ENCODE results near the gene MPHOSPH9. TPM values are rescaled to one million over a fixed set of nuclear protein-coding genes. Genes with fewer than 3 reads are reported as not detected.
A peak's percentile ranks its signal among the peaks of the same experiment; 100 is the strongest.
"Not testable (repeated sequence)": the region's sequence is repeated elsewhere in the genome, so short reads cannot be mapped to it uniquely, and the experiment has no call there.

The MPHOSPH9 gene
- total and polyA plus RNA-seq, 12 donors, result 11.7 to 61.7 (median 23.5) TPM

GRCh38 chr12:123227581-123228258 lies 5.2 kb downstream of the MPHOSPH9 start:
- WGBS, 4 donors, result 52 to 58% (median 54%) methylated on average over 5 of the region's 5 CpGs
- Histone ChIP-seq H3K36me3 (replicated peaks in 1 of 2) (peaks cover 0 to under 1% of the 10 kb centered on the region in 2 donors), H3K4me3 (no peak overlapping the region), H3K4me1 (replicated peaks in 1 of 2) (peaks cover 0 to 22% of the 10 kb centered on the region in 2 donors), H3K9me3 (replicated peaks in 1 of 3) (no peaks in the 10 kb centered on the region), H3K27ac (no peak overlapping the region), H3K27me3 (no peaks in the 10 kb centered on the region)
- intact Hi-C loops (cut with DNase I), result no loop called here
- no peak for TF ChIP-seq POLR2A (IDR thresholded peaks at IDR 0.05)
- TF ChIP-seq, protein P1, sequence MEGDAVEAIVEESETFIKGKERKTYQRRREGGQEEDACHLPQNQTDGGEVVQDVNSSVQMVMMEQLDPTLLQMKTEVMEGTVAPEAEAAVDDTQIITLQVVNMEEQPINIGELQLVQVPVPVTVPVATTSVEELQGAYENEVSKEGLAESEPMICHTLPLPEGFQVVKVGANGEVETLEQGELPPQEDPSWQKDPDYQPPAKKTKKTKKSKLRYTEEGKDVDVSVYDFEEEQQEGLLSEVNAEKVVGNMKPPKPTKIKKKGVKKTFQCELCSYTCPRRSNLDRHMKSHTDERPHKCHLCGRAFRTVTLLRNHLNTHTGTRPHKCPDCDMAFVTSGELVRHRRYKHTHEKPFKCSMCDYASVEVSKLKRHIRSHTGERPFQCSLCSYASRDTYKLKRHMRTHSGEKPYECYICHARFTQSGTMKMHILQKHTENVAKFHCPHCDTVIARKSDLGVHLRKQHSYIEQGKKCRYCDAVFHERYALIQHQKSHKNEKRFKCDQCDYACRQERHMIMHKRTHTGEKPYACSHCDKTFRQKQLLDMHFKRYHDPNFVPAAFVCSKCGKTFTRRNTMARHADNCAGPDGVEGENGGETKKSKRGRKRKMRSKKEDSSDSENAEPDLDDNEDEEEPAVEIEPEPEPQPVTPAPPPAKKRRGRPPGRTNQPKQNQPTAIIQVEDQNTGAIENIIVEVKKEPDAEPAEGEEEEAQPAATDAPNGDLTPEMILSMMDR (IDR thresholded peaks at IDR 0.05), result no peak
- DNase-seq, result no peak

GRCh38 chr12:123225443-123225842 lies 7.5 kb downstream of the MPHOSPH9 start:
- no peaks in the 10 kb centered on the region for H3K27me3 ChIP-seq
- intact Hi-C loops (cut with DNase I), result no loop called here
- 79 to 98% (median 88%) methylated on average over 2 of the region's 2 CpGs for WGBS, 4 donors
- H3K4me1 ChIP-seq (replicated peaks in 1 of 2), result peaks cover 0 to 11% of the 10 kb centered on the region in 2 donors
- H3K27ac ChIP-seq, result no peak overlapping the region
- peaks cover 0 to 18% of the 10 kb centered on the region in 2 donors for H3K36me3 ChIP-seq (replicated peaks in 1 of 2)
- H3K4me3 ChIP-seq, result no peak overlapping the region
- H3K9me3 ChIP-seq (replicated peaks in 1 of 3), result no peaks in the 10 kb centered on the region
- DNase-seq, result no peak
- no peak for TF ChIP-seq POLR2A (IDR thresholded peaks at IDR 0.05)
- TF ChIP-seq, protein P1 (IDR thresholded peaks at IDR 0.05), result no peak

- no peaks in the 10 kb centered on the region for H3K9me3 ChIP-seq (replicated peaks in 1 of 3)
- no peak overlapping the region for H3K27ac ChIP-seq
- peaks cover 0 to 18% of the 10 kb centered on the region in 2 donors for H3K36me3 ChIP-seq (replicated peaks in 1 of 2)
- intact Hi-C loops (cut with DNase I), result no loop called here
- TF ChIP-seq, protein P1 (IDR thresholded peaks at IDR 0.05), result no peak
- TF ChIP-seq POLR2A (IDR thresholded peaks at IDR 0.05), result no peak
- no peaks in the 10 kb centered on the region for H3K27me3 ChIP-seq
- no peak overlapping the region for H3K4me3 ChIP-seq
- DNase-seq, result no peak
- peaks cover 0 to 6% of the 10 kb centered on the region in 2 donors for H3K4me1 ChIP-seq (replicated peaks in 1 of 2)
- WGBS, 4 donors, result 85 to 91% (median 89%) methylated on average over 11 of the region's 11 CpGs
Observed at GRCh38 chr12:123223241-123223668, 9.7 kb downstream of the MPHOSPH9 start.

GRCh38 chr12:123207815-123208214 lies 25.1 kb downstream of the MPHOSPH9 start:
- H3K27ac ChIP-seq; DNase-seq; H3K4me3 ChIP-seq; intact Hi-C loops (cut with DNase I); H3K4me1 ChIP-seq (replicated peaks in 1 of 2); H3K9me3 ChIP-seq (replicated peaks in 1 of 3); H3K27me3 ChIP-seq: not testable (repeated sequence)
- H3K36me3 ChIP-seq (replicated peaks in 1 of 2), result peaks cover 0 to 26% of the 10 kb centered on the region in 2 donors
- whole genome bisulfite sequencing, 4 donors, result 91 to 99% (median 96%) methylated on average over 7 of the region's 7 CpGs

GRCh38 chr12:123206794-123207193 lies 26.1 kb downstream of the MPHOSPH9 start:
- H3K4me3 ChIP-seq; H3K9me3 ChIP-seq (replicated peaks in 1 of 3); H3K27ac ChIP-seq; intact Hi-C loops (cut with DNase I); H3K4me1 ChIP-seq (replicated peaks in 1 of 2); H3K27me3 ChIP-seq: not testable (repeated sequence)
- peaks cover 0 to 33% of the 10 kb centered on the region in 2 donors for H3K36me3 ChIP-seq (replicated peaks in 1 of 2)
- 64 to 92% (median 73%) methylated on average over 2 to 3 of the region's 3 CpGs for WGBS, 4 donors
- peak in 1 of 7 donors; percentile 14 for DNase-seq
